HCT116 (cell line): ENCODE measurements around the gene PHKB.

Experiments
- CTCF ChIP-seq, 3 experiments: fragments of 200-600 bp in 1 of 3; sonication (generic) in 1 of 3; IDR thresholded peaks in 2 of 3; conservative IDR thresholded peaks in 1 of 3; 2 replicates each; pipeline ENCODE4 v1.5.1; 2012 to 2017; ENCODE audit warnings: low read depth in 2 of 3, low read length in 2 of 3, antibody characterized with exemption in 1 of 3, borderline replicate concordance in 1 of 3, control low read depth in 1 of 3, mild to moderate bottlenecking in 1 of 3, mixed read lengths in 1 of 3, mixed run types in 1 of 3, moderate library complexity in 1 of 3; ENCODE audit not compliant: insufficient read depth in 1 of 3
- EZH2 ChIP-seq: fragments of 200-600 bp; sonication (generic); IDR thresholded peaks from 2 replicates; pipeline ENCODE4 v1.6.1; 2017; ENCODE audit warnings: antibody characterized with exemption, mixed run types
- EZH2phosphoT487 ChIP-seq: fragments of 200-600 bp; IDR thresholded peaks from 2 replicates; pipeline ENCODE4 v1.6.1; 2018; ENCODE audit warnings: antibody characterized with exemption, borderline replicate concordance
- JUND ChIP-seq: IDR thresholded peaks from 2 replicates; pipeline ENCODE4 v1.6.1; 2012
- POLR2A ChIP-seq: IDR thresholded peaks from 2 replicates; pipeline ENCODE4 v1.7.0; 2011; ENCODE audit warnings: borderline replicate concordance; ENCODE audit not compliant: insufficient read depth, insufficient read length; ENCODE audit errors: extremely low read depth
- POLR2AphosphoS5 ChIP-seq: IDR thresholded peaks from 2 replicates; pipeline ENCODE4 v1.6.1; 2011; ENCODE audit warnings: mild to moderate bottlenecking, low read depth, low read length, moderate library complexity
- RAD21 ChIP-seq: IDR thresholded peaks from 2 replicates; pipeline ENCODE4 v1.6.1; 2012; ENCODE audit warnings: low read depth, mild to moderate bottlenecking
- REST ChIP-seq: IDR thresholded peaks from 2 replicates; pipeline ENCODE4 v1.6.1; 2012; ENCODE audit warnings: low read depth
- YY1 ChIP-seq: IDR thresholded peaks from 2 replicates; pipeline ENCODE4 v1.6.1; 2011; ENCODE audit warnings: low read length, low read depth, moderate library complexity, mild to moderate bottlenecking; ENCODE audit not compliant: insufficient replicate concordance; ENCODE audit errors: extremely low read depth

- TF ChIP-seq YY1 = no peak
- TF ChIP-seq CTCF (IDR thresholded peaks at IDR 0.05 in 2 of 3, conservative IDR thresholded peaks at IDR 0.05 in 1 of 3; ENCODE audit: borderline replicate concordance in 1 of 3, insufficient read depth in 1 of 3, low read depth in 2 of 3, low read length in 2 of 3) = no peak
- no peak for TF ChIP-seq JUND
- TF ChIP-seq POLR2AphosphoS5 = no peak
- TF ChIP-seq REST = no peak
- TF ChIP-seq RAD21 = no peak
- no peak for TF ChIP-seq POLR2A
- TF ChIP-seq EZH2phosphoT487 = no peak
- no peak for TF ChIP-seq EZH2
Measured at GRCh38 chr16:47519546-47519945, 58.4 kb downstream of the PHKB start.
